HG02938 (cell line): ENCODE measurements around the gene RSAD1.
"Not testable (repeated sequence)": the region's sequence is repeated elsewhere in the genome, so short reads cannot be mapped to it uniquely, and the experiment has no call there.

Experiments used
- ATAC-seq: cut with Tn5 transposase; IDR thresholded peaks from one replicate; pipeline ENCODE4 v1.9.1; 2021; ENCODE audit warnings: mild to moderate bottlenecking, moderate library complexity; ENCODE audit not compliant: unreplicated experiment

Gene RSAD1

DNA sequence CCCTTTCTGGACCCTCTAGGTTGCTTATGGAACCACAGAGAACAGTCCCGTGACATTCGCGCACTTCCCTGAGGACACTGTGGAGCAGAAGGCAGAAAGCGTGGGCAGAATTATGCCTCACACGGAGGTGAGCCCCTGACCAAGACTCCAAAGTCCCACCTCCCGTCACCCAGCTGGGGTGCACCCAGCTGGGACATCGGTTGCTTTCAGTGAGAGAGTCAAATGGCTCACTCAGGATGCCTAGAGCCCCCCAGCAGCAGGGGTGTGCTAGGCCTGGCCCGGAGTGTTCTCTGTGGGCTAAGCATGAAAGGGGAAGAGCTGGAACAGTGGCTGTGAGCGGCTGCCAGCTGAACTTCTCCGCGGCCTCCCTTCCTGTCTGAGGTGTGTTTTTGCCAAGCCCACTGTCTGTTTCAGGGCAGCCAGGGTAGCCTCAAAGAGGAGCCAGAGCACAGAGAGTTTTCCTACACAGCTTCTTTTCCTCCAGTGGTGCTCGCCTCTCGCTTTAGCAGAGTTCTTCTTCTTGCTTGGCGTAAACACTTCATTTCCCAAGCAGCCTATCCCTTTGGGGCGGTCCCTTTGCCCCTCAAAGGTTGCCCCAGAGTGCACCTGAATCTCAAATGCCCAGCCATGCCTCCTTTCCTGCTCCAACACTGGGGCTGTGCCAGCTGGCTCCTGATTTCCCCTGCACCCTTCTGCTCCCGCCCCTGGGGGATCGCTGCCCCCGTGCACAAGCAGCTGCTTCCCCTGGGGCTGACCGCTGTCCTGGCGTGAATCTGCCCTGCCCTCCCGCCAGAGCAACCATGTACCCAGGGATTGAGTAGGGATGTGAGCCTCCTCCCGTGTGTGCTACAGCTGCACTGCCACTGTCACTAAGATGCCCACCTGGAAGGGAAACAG lies 7.4 kb upstream of the RSAD1 start:
- ATAC-seq: no peak

DNA sequence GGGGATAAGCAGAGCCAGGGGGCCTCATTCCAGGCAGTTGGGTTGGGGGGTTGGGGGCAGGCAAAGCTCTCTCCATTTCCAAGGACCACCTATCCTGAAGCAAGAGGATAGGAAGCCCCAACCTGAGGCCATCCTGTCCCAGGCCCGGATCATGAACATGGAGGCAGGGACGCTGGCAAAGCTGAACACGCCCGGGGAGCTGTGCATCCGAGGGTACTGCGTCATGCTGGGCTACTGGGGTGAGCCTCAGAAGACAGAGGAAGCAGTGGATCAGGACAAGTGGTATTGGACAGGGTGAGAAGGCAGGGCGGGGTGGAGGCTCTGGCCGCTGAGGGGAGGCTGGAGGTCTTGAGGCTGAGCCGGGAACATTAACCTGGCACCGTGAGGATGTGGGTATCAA lies 6.4 kb upstream of the RSAD1 start:
- no peak for ATAC-seq

DNA sequence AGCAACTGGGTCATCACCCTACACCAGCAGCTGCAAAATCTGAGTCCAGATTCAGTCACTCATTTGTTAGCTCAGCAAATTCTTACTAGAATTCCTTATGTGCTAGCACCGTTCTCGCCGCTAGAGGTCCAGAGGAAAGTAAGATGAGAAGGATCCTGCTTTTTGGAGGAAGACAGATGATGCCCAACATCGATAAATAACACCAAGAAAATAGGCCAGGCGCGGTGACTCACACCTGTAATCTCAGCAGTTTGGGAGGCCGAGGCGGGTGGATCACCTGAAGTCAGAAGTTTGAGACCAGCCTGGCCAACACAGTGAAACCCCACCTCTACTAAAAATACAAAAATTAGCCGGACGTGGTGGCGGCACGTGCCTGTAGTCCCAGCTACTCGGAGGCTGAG lies 5.9 kb upstream of the RSAD1 start:
- not testable (repeated sequence) for ATAC-seq

- ATAC-seq: no peak
These were observed 4.8 kb upstream of the RSAD1 start for GRCh38 chr17:50473901-50474300.

GRCh38 chr17:50474523-50474922 lies 4.1 kb upstream of the RSAD1 start:
- no peak for ATAC-seq

- no peak for ATAC-seq
These were observed 3.3 kb upstream of the RSAD1 start for GRCh38 chr17:50475362-50475761.

GRCh38 chr17:50475775-50476544 lies 2.7 kb upstream of the RSAD1 start:
- ATAC-seq: not testable (repeated sequence)

DNA sequence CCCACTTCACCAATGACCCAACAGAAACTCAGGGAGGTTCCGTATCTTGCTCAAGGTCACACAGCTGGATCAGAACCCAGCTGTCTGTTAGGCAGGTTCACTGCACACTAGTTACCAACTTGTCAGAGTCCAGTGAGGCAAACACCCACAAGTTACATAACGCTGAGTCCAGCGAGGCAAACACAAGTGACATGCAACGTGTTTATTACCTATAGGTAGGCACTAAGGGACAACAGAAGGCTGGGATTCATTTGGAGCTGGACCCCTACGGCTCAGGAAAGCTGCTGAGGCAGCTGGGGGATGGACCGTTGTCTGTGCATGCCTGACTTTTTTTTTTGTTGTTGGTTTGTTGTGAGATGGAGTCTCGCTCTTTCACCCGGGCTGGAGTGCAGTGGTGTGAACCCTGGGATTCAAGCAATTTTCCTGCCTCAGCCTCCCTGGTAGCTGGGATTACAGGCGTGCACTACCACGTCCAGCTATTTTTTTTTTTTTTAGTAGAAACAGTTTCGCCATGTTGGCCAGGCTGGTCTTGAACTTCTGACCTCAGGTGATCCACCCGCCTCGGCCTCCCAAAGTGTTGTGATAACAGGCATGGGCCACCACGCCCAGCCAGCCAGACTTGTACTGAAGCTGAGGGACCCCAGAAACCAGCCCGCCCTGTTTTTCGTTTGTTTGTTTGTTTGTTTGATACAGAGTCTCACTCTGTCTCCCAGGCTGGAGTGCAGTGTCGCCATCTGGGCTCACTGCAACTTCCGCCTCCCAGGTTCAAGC lies 1.9 kb upstream of the RSAD1 start:
- no peak for ATAC-seq

DNA sequence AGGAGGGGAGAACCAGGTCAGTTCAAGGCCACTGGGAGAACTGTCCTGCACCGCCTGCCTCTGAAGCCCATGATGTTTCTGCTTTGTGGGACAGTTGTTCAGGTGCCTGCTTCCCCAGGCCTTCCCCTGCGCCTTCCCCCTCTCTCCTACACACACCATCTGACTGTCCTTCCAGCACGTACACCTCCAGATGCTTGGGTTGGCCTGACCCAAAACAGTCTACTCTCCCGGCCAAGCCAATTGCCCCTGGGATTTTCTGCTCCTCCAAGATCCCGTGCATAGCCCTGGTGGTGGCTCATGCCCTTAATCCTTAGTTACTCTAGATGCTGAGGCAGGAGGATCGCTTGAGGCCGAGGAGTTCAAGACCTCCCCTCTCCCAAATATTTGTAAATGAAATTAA lies 684 bp upstream of the RSAD1 start:
- no peak for ATAC-seq

DNA sequence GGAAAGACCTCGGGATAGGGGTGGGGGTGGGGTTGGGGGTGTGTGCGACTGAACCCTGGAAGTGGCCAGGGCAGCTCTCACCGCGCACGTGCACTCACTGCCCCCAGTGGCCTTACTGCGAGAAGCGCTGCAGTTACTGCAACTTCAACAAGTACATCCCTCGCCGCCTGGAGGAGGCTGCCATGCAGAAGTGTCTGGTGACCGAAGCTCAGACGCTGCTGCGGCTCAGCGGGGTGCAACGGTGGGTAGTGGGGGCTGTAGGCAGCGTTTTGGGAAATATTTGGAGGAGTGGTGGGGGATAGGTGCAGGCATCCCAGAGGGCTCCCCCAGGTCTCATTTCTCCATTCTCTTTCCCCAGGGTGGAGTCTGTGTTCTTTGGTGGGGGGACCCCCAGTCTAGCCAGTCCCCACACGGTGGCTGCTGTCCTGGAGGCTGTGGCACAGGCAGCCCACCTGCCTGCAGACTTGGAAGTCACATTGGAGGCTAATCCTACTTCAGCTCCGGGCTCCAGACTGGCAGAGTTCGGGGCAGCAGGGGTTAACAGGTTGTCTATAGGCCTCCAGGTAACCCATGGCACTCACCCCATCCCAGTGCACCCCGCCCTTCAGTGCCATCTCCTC lies 972 bp downstream of the RSAD1 start:
- no peak for ATAC-seq

- no peak for ATAC-seq
These were observed 1.6 kb downstream of the RSAD1 start for GRCh38 chr17:50480142-50480764.

GRCh38 chr17:50480854-50481490 lies 2.3 kb downstream of the RSAD1 start:
- no peak for ATAC-seq

GRCh38 chr17:50481648-50482047 lies 3.0 kb downstream of the RSAD1 start:
- no peak for ATAC-seq

DNA sequence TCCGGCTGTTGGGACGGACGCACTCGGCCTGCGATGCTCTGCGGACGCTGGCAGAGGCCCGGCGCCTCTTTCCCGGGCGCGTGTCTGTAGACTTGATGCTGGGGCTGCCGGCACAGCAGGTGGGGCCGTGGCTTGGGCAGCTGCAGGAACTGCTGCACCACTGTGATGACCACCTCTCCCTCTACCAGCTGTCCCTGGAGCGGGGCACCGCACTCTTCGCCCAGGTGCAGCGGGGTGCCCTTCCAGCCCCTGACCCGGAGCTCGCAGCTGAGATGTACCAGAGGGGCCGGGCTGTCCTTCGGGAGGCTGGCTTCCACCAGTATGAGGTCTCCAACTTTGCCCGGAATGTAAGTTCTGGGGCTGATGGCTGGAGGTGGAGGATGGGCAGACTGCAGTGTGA lies 3.5 kb downstream of the RSAD1 start:
- no peak for ATAC-seq

- no peak for ATAC-seq
These were observed 3.9 kb downstream of the RSAD1 start for GRCh38 chr17:50482516-50482915.

GRCh38 chr17:50483266-50483665 lies 4.6 kb downstream of the RSAD1 start:
- ATAC-seq: no peak

GRCh38 chr17:50484386-50485155 lies 5.9 kb downstream of the RSAD1 start:
- no peak for ATAC-seq

- ATAC-seq: no peak
These were observed 8.8 kb downstream of the RSAD1 start for GRCh38 chr17:50487213-50488096.
